ENCODE measurements around the gene KPNA1. TPM values are rescaled to one million over a fixed set of nuclear protein-coding genes. Genes with fewer than 3 reads are reported as not detected.

KPNA1 gene
- total and polyA plus RNA-seq, 2 of the 13 experiments (the other 11 are each of a cell fraction or from before 2014, with no cell fraction given) = 15.4 to 30.0 TPM

DNA sequence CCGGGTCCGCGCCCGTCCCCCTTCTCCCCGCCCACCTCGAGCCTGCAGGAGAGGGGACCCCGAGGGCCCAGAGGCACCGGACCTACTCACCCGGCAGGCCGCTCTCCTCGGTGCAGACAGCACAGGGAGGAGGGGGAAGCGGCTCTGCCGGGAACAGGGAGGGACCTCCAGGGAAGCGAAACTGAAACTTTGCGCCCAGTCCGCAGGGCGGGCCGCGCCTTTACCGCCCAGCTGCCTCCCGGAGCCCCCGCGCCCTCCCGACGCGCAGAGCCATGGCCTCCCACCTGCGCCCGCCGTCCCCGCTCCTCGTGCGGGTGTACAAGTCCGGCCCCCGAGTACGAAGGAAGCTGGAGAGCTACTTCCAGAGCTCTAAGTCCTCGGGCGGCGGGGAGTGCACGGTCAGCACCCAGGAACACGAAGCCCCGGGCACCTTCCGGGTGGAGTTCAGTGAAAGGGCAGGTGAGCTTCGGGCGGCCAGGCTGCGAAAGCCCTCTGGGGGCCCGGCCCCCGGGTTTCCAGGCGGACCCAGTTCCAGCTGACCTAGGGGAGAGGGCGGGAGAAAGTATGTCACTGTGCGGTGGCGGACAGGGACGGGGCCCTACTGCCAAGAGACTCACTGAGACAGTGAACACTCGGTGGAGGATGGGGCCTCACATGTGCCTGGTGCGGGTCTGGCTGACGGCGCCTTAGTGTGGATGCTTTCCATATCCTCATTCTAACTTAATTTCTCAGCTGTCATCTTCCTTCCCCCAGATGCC, 49.6 kb upstream of the KPNA1 start, which contains the start of the genes DTX3L and PARP9 (continued):
- TF ChIP-seq, protein P1, sequence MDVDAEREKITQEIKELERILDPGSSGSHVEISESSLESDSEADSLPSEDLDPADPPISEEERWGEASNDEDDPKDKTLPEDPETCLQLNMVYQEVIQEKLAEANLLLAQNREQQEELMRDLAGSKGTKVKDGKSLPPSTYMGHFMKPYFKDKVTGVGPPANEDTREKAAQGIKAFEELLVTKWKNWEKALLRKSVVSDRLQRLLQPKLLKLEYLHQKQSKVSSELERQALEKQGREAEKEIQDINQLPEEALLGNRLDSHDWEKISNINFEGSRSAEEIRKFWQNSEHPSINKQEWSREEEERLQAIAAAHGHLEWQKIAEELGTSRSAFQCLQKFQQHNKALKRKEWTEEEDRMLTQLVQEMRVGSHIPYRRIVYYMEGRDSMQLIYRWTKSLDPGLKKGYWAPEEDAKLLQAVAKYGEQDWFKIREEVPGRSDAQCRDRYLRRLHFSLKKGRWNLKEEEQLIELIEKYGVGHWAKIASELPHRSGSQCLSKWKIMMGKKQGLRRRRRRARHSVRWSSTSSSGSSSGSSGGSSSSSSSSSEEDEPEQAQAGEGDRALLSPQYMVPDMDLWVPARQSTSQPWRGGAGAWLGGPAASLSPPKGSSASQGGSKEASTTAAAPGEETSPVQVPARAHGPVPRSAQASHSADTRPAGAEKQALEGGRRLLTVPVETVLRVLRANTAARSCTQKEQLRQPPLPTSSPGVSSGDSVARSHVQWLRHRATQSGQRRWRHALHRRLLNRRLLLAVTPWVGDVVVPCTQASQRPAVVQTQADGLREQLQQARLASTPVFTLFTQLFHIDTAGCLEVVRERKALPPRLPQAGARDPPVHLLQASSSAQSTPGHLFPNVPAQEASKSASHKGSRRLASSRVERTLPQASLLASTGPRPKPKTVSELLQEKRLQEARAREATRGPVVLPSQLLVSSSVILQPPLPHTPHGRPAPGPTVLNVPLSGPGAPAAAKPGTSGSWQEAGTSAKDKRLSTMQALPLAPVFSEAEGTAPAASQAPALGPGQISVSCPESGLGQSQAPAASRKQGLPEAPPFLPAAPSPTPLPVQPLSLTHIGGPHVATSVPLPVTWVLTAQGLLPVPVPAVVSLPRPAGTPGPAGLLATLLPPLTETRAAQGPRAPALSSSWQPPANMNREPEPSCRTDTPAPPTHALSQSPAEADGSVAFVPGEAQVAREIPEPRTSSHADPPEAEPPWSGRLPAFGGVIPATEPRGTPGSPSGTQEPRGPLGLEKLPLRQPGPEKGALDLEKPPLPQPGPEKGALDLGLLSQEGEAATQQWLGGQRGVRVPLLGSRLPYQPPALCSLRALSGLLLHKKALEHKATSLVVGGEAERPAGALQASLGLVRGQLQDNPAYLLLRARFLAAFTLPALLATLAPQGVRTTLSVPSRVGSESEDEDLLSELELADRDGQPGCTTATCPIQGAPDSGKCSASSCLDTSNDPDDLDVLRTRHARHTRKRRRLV (CRISPR knock-in tag; IDR thresholded peaks at IDR 0.05) = no peak
- TF ChIP-seq CBFB (CRISPR knock-in tag; IDR thresholded peaks at IDR 0.05) (peak; percentile 41; the same call in 1 of the 2 replicates), ZNF552 (CRISPR knock-in tag; IDR thresholded peaks at IDR 0.05; ENCODE audit: borderline replicate concordance) (no peak), GTF2F1 (IDR thresholded peaks at IDR 0.05; ENCODE audit: low read length) (no peak), ZNF331 (CRISPR knock-in tag; IDR thresholded peaks at IDR 0.05) (peak; percentile 69), NR2F2 (IDR thresholded peaks at IDR 0.05; ENCODE audit: borderline replicate concordance, low read depth) (no peak), HNRNPUL1 (IDR thresholded peaks at IDR 0.05; ENCODE audit: low read depth, low read length) (no peak), TEAD2 (CRISPR knock-in tag; IDR thresholded peaks at IDR 0.05) (no peak), ZNF816 (CRISPR knock-in tag; IDR thresholded peaks at IDR 0.05; ENCODE audit: borderline replicate concordance) (peak; percentile 82; the same call in 1 of the 2 replicates), MED1 (CRISPR knock-in tag; IDR thresholded peaks at IDR 0.05) (peak; percentile 31; the same call in 1 of the 2 replicates)
- TF ChIP-seq, protein P2, sequence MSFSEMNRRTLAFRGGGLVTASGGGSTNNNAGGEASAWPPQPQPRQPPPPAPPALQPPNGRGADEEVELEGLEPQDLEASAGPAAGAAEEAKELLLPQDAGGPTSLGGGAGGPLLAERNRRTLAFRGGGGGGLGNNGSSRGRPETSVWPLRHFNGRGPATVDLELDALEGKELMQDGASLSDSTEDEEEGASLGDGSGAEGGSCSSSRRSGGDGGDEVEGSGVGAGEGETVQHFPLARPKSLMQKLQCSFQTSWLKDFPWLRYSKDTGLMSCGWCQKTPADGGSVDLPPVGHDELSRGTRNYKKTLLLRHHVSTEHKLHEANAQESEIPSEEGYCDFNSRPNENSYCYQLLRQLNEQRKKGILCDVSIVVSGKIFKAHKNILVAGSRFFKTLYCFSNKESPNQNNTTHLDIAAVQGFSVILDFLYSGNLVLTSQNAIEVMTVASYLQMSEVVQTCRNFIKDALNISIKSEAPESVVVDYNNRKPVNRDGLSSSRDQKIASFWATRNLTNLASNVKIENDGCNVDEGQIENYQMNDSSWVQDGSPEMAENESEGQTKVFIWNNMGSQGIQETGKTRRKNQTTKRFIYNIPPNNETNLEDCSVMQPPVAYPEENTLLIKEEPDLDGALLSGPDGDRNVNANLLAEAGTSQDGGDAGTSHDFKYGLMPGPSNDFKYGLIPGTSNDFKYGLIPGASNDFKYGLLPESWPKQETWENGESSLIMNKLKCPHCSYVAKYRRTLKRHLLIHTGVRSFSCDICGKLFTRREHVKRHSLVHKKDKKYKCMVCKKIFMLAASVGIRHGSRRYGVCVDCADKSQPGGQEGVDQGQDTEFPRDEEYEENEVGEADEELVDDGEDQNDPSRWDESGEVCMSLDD (CRISPR knock-in tag; IDR thresholded peaks at IDR 0.05; ENCODE audit: borderline replicate concordance) = peak; percentile 24; the same call in 1 of the 2 replicates
- TF ChIP-seq, protein P3, sequence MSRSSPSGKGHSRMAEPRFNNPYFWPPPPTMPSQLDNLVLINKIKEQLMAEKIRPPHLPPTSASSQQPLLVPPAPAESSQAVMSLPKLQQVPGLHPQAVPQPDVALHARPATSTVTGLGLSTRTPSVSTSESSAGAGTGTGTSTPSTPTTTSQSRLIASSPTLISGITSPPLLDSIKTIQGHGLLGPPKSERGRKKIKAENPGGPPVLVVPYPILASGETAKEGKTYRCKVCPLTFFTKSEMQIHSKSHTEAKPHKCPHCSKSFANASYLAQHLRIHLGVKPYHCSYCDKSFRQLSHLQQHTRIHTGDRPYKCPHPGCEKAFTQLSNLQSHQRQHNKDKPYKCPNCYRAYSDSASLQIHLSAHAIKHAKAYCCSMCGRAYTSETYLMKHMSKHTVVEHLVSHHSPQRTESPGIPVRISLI (CRISPR knock-in tag; IDR thresholded peaks at IDR 0.05; ENCODE audit: borderline replicate concordance) = peak; percentile 33; the same call in 1 of the 2 replicates
- TF ChIP-seq, protein P4, sequence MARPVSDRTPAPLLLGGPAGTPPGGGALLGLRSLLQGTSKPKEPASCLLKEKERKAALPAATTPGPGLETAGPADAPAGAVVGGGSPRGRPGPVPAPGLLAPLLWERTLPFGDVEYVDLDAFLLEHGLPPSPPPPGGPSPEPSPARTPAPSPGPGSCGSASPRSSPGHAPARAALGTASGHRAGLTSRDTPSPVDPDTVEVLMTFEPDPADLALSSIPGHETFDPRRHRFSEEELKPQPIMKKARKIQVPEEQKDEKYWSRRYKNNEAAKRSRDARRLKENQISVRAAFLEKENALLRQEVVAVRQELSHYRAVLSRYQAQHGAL (CRISPR knock-in tag; IDR thresholded peaks at IDR 0.05; ENCODE audit: not compliant biosample characterization) = peak; percentile 68
- TF ChIP-seq, protein P5, sequence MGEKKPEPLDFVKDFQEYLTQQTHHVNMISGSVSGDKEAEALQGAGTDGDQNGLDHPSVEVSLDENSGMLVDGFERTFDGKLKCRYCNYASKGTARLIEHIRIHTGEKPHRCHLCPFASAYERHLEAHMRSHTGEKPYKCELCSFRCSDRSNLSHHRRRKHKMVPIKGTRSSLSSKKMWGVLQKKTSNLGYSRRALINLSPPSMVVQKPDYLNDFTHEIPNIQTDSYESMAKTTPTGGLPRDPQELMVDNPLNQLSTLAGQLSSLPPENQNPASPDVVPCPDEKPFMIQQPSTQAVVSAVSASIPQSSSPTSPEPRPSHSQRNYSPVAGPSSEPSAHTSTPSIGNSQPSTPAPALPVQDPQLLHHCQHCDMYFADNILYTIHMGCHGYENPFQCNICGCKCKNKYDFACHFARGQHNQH (CRISPR knock-in tag; IDR thresholded peaks at IDR 0.05) = peak; percentile 25; the same call in 1 of the 2 replicates

Measured in HepG2 (cell line).